Temporal lobe (tissue), 1 donor: ENCODE measurements around the gene RHAG. TPM values are rescaled to one million over a fixed set of nuclear protein-coding genes. Genes with fewer than 3 reads are reported as not detected.

ENCODE experiments used
- total RNA-seq: library from RNA; depleted of rRNA; stranded (reverse); fragments of >200 nt; gene quantifications from one replicate; pipeline ENCODE4 v1.2.3, GENCODE V29; 2014

Gene RHAG
- total RNA-seq, 1 donor from 2014 or later: 0.49 TPM

Other genes starting within 250 kb of the RHAG start
- 25.8 TPM for gene MMUT, start 173.6 kb downstream of the RHAG start, total RNA-seq
- gene CENPQ, start 173.5 kb downstream of the RHAG start, total RNA-seq: 5.2 TPM
- not detected for gene GLYATL3, start 136.9 kb downstream of the RHAG start, total RNA-seq
- 0.74 TPM for gene C6orf141, start 86.2 kb downstream of the RHAG start, total RNA-seq
- 0.49 TPM for gene CRISP2, start 76.7 kb upstream of the RHAG start, total RNA-seq
- gene CRISP3, start 107.5 kb upstream of the RHAG start, total RNA-seq: not detected
- gene PGK2, start 150.4 kb upstream of the RHAG start, total RNA-seq: not detected
- gene CRISP1, start 229.7 kb upstream of the RHAG start, total RNA-seq: not detected